ENCODE data around the gene TMEM119. TPM values are rescaled to one million over a fixed set of nuclear protein-coding genes. Genes with fewer than 3 reads are reported as not detected.

Gene TMEM119
- polyA plus RNA-seq, 1 of the 3 experiments (the other 2 are of a cell fraction), result 25.7 TPM

GRCh38 chr12:108547686-108548085 is 50.2 kb downstream of the TMEM119 start:
- WGBS (ENCODE audit: low lambda C conversion rate), result 89% methylated on average over 9 of the region's 9 CpGs
- no peak overlapping the region for H3K9ac ChIP-seq
- H3K27me3 ChIP-seq (ENCODE audit: insufficient read depth), result no peaks in the 10 kb centered on the region
- peaks cover 3% of the 10 kb centered on the region for H3F3A ChIP-seq (replicated peaks; ENCODE audit: insufficient read depth)
- POLR2A ChIA-PET, result no interaction called here
- no peaks in the 10 kb centered on the region; a peak in 2 of 4 replicates for H3K4me1 ChIP-seq (ENCODE audit: control insufficient read depth in 1 of 2, insufficient read depth in 2 of 2, low read depth in 1 of 2, low read length in 1 of 2)
- H3K9me2 ChIP-seq, result no peaks in the 10 kb centered on the region
- CTCF ChIA-PET, result no interaction called here
- H3K4me3 ChIP-seq (ENCODE audit: low read depth in 2 of 2, low read length in 1 of 2), result no peak overlapping the region
- H3K36me3 ChIP-seq (replicated peaks in 1 of 2; ENCODE audit: control insufficient read depth in 1 of 2, insufficient read depth in 2 of 2, low read length in 1 of 2), result peaks cover 53 to 68% of the 10 kb centered on the region in 2 experiments
- no peak overlapping the region for H2AFZ ChIP-seq (ENCODE audit: low read depth)
- DNase-seq, result no peak
- H3K4me2 ChIP-seq, result no peak overlapping the region
- peaks cover 91% of the 10 kb centered on the region for H3K79me2 ChIP-seq (ENCODE audit: insufficient read depth)
- peaks cover 58% of the 10 kb centered on the region for H4K20me1 ChIP-seq (ENCODE audit: insufficient read depth)
- no peaks in the 10 kb centered on the region for H3K9me3 ChIP-seq
- TF ChIP-seq TEAD4 (IDR thresholded peaks at IDR 0.05; ENCODE audit: borderline replicate concordance, insufficient read depth), result no peak
- no peak for TF ChIP-seq REST (IDR thresholded peaks at IDR 0.05; ENCODE audit: low read depth, low read length)
- TF ChIP-seq SIN3A (IDR thresholded peaks at IDR 0.05; ENCODE audit: borderline replicate concordance, low read depth, low read length), result no peak
- no peak overlapping the region for H3K27ac ChIP-seq (ENCODE audit: low read depth in 2 of 2, low read length in 1 of 2)

- Histone ChIP-seq H3K9me3 (no peaks in the 10 kb centered on the region), H3K79me2 (ENCODE audit: insufficient read depth) (peaks cover 89% of the 10 kb centered on the region), H2AFZ (ENCODE audit: low read depth) (no peak overlapping the region), H3K27me3 (ENCODE audit: insufficient read depth) (no peaks in the 10 kb centered on the region), H4K20me1 (ENCODE audit: insufficient read depth) (peaks cover 42% of the 10 kb centered on the region), H3K4me3 (ENCODE audit: low read depth in 2 of 2, low read length in 1 of 2) (no peak overlapping the region), H3K4me2 (no peak overlapping the region), H3K36me3 (replicated peaks in 1 of 2; ENCODE audit: control insufficient read depth in 1 of 2, insufficient read depth in 2 of 2, low read length in 1 of 2) (peaks cover 60 to 70% of the 10 kb centered on the region in 2 experiments), H3K9ac (no peak overlapping the region), H3K9me2 (no peaks in the 10 kb centered on the region), H3F3A (replicated peaks; ENCODE audit: insufficient read depth) (peaks cover 9% of the 10 kb centered on the region), H3K27ac (ENCODE audit: low read depth in 2 of 2, low read length in 1 of 2) (no peak overlapping the region), H3K4me1 (ENCODE audit: control insufficient read depth in 1 of 2, insufficient read depth in 2 of 2, low read depth in 1 of 2, low read length in 1 of 2) (peaks cover 5 to 7% of the 10 kb centered on the region in 2 experiments; a peak in 2 of 4 replicates)
- TF ChIP-seq TEAD4 (IDR thresholded peaks at IDR 0.05; ENCODE audit: borderline replicate concordance, insufficient read depth) (no peak), SIN3A (IDR thresholded peaks at IDR 0.05; ENCODE audit: borderline replicate concordance, low read depth, low read length) (no peak), USF1 (IDR thresholded peaks at IDR 0.05; ENCODE audit: borderline replicate concordance, low read depth) (no peak), RFX5 (IDR thresholded peaks at IDR 0.05; ENCODE audit: low read length) (no peak), ZBTB33 (IDR thresholded peaks at IDR 0.05; ENCODE audit: borderline replicate concordance, low read depth) (no peak), TCF12 (IDR thresholded peaks at IDR 0.05) (no peak), CTCF (IDR thresholded peaks at IDR 0.05) (no peak), MAX (IDR thresholded peaks at IDR 0.05; ENCODE audit: low read depth) (no peak)
- WGBS (ENCODE audit: low lambda C conversion rate), result 92% methylated on average over 3 of the region's 3 CpGs
- CTCF ChIA-PET, result interaction anchor here (0.7 to 1.4 kb wide), 4 partner anchors 11 to 74 kb away, joined by 3 to 5 read pairs (median 4); partner anchors contain the start of genes FICD and TMEM119
- POLR2A ChIA-PET, result no interaction called here
- no peak for DNase-seq
Observed at GRCh38 chr12:108543652-108544051, 54.2 kb downstream of the TMEM119 start.
